H1 (cell line): ENCODE results near the gene HRH3. TPM values are rescaled to one million over a fixed set of nuclear protein-coding genes. Genes with fewer than 3 reads are reported as not detected.

Experiments
- ASH2L ChIP-seq: fragments of 200-600, 300-600 bp; sonication (generic); IDR thresholded peaks from one replicate; pipeline ENCODE4 v1.7.1; 2017; ENCODE audit warnings: low read length
- BRCA1 ChIP-seq: IDR thresholded peaks from 2 replicates; pipeline ENCODE4 v1.6.1; 2012; ENCODE audit warnings: low read depth, low read length, improper control_type of control experiment
- CREB1 ChIP-seq: IDR thresholded peaks from 2 replicates; pipeline ENCODE4 v1.6.1; 2012; ENCODE audit warnings: inconsistent platforms
- JUND ChIP-seq: IDR thresholded peaks from 2 replicates; pipeline ENCODE4 v1.6.1; 2011; ENCODE audit warnings: mild to moderate bottlenecking, improper control_type of control experiment, low read length
- RXRA ChIP-seq: IDR thresholded peaks from 2 replicates; pipeline ENCODE4 v1.6.1; 2011; ENCODE audit warnings: low read depth, mild to moderate bottlenecking, low read length, moderate library complexity; ENCODE audit not compliant: insufficient read depth
- polyA plus RNA-seq, 7 experiments: library from polyadenylated mRNA; depleted of rRNA in 3 of 7; stranded (reverse) in 5 of 7; unstranded in 2 of 7; fragments of >200 nt in 5 of 7; fragments of 200-250 nt in 2 of 7; gene quantifications; 1 replicate in 5 of 7; 2 replicates in 1 of 7; 4 replicates in 1 of 7; pipeline versions ENCODE4 v1.2.1 to v1.2.3, GENCODE V29; 2011 to 2013; ENCODE audit warnings: missing spikeins in 2 of 7, mixed read lengths in 2 of 7
- total RNA-seq: library from RNA; stranded (reverse); fragmentation: NEBNext Ultra II Directional; extraction: Animal tissue kit (Norgen Biotek cat#: 25700); gene quantifications from 2 replicates; pipeline ENCODE4 v1.2.1, GENCODE V29; 2021
- TF ChIP-seq, protein P1 (sequence below): fragments of 300-600 bp; sonication (generic); IDR thresholded peaks from 2 replicates; pipeline ENCODE4 v1.7.1; 2012; ENCODE audit warnings: low read length, moderate library complexity, mild to moderate bottlenecking, inconsistent platforms; ENCODE audit not compliant: insufficient replicate concordance

Gene HRH3
- total and polyA plus RNA-seq, 2 of the 8 experiments (the other 6 are each of a cell fraction or from before 2014, with no cell fraction given): 2.0 to 4.5 TPM

DNA sequence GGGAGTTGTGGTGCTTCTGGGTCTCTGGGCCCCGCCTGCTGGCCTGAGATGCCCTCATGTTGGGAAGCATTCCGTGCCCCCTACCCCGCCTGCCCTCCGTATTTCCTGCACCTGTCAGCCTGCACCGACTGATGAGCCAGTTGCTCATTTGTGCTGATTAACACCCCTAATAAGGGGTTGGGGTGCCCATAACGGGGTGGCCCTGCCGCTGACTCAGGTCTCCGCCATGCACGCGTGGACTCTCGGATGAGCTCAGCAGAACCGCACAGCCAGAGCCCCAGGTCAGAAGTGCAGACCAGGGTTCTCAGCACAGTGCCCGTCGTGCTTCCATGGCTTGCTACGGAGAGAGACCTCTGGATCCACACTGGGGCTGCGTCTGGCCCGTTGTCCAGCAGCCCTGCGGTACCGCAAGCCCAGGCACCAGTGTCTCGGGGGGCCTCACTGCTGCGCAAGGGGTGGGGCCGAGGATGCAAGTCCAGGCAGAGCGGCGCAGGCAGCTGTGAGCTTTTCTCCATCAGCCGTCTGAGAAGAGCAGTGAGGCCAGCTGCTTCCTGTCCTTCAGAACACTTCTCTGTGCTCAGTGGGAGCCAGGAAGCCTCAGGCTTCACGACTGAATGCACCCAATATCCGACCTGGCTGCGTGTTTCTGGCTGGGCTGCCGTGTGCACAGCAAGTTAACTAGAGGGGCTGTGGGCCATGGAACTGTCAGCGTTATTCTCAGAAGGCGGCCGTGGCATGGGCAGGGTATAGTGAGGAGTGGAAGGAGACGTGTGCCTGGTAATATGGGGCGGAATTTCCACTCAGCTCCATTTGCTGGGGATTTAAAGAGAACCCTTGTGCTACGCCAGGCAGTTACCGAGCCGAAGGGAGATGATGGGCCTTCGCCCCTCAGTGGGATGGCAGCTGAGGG is 18.6 kb downstream of the HRH3 start (continued):
- TF ChIP-seq BRCA1 (no peak), CREB1 (no peak), RXRA (no peak), ASH2L (no peak), JUND (no peak)
- TF ChIP-seq, protein P1, sequence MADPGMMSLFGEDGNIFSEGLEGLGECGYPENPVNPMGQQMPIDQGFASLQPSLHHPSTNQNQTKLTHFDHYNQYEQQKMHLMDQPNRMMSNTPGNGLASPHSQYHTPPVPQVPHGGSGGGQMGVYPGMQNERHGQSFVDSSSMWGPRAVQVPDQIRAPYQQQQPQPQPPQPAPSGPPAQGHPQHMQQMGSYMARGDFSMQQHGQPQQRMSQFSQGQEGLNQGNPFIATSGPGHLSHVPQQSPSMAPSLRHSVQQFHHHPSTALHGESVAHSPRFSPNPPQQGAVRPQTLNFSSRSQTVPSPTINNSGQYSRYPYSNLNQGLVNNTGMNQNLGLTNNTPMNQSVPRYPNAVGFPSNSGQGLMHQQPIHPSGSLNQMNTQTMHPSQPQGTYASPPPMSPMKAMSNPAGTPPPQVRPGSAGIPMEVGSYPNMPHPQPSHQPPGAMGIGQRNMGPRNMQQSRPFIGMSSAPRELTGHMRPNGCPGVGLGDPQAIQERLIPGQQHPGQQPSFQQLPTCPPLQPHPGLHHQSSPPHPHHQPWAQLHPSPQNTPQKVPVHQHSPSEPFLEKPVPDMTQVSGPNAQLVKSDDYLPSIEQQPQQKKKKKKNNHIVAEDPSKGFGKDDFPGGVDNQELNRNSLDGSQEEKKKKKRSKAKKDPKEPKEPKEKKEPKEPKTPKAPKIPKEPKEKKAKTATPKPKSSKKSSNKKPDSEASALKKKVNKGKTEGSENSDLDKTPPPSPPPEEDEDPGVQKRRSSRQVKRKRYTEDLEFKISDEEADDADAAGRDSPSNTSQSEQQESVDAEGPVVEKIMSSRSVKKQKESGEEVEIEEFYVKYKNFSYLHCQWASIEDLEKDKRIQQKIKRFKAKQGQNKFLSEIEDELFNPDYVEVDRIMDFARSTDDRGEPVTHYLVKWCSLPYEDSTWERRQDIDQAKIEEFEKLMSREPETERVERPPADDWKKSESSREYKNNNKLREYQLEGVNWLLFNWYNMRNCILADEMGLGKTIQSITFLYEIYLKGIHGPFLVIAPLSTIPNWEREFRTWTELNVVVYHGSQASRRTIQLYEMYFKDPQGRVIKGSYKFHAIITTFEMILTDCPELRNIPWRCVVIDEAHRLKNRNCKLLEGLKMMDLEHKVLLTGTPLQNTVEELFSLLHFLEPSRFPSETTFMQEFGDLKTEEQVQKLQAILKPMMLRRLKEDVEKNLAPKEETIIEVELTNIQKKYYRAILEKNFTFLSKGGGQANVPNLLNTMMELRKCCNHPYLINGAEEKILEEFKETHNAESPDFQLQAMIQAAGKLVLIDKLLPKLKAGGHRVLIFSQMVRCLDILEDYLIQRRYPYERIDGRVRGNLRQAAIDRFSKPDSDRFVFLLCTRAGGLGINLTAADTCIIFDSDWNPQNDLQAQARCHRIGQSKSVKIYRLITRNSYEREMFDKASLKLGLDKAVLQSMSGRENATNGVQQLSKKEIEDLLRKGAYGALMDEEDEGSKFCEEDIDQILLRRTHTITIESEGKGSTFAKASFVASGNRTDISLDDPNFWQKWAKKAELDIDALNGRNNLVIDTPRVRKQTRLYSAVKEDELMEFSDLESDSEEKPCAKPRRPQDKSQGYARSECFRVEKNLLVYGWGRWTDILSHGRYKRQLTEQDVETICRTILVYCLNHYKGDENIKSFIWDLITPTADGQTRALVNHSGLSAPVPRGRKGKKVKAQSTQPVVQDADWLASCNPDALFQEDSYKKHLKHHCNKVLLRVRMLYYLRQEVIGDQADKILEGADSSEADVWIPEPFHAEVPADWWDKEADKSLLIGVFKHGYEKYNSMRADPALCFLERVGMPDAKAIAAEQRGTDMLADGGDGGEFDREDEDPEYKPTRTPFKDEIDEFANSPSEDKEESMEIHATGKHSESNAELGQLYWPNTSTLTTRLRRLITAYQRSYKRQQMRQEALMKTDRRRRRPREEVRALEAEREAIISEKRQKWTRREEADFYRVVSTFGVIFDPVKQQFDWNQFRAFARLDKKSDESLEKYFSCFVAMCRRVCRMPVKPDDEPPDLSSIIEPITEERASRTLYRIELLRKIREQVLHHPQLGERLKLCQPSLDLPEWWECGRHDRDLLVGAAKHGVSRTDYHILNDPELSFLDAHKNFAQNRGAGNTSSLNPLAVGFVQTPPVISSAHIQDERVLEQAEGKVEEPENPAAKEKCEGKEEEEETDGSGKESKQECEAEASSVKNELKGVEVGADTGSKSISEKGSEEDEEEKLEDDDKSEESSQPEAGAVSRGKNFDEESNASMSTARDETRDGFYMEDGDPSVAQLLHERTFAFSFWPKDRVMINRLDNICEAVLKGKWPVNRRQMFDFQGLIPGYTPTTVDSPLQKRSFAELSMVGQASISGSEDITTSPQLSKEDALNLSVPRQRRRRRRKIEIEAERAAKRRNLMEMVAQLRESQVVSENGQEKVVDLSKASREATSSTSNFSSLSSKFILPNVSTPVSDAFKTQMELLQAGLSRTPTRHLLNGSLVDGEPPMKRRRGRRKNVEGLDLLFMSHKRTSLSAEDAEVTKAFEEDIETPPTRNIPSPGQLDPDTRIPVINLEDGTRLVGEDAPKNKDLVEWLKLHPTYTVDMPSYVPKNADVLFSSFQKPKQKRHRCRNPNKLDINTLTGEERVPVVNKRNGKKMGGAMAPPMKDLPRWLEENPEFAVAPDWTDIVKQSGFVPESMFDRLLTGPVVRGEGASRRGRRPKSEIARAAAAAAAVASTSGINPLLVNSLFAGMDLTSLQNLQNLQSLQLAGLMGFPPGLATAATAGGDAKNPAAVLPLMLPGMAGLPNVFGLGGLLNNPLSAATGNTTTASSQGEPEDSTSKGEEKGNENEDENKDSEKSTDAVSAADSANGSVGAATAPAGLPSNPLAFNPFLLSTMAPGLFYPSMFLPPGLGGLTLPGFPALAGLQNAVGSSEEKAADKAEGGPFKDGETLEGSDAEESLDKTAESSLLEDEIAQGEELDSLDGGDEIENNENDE: no peak
